Measurements from ENCODE around the gene UBE2D1. TPM values are rescaled to one million over a fixed set of nuclear protein-coding genes. Genes with fewer than 3 reads are reported as not detected.

UBE2D1 gene
- total and polyA plus RNA-seq, 2 of the 8 experiments (the other 6 are each of a cell fraction or from before 2014, with no cell fraction given) = 21.2 to 33.5 TPM

DNA sequence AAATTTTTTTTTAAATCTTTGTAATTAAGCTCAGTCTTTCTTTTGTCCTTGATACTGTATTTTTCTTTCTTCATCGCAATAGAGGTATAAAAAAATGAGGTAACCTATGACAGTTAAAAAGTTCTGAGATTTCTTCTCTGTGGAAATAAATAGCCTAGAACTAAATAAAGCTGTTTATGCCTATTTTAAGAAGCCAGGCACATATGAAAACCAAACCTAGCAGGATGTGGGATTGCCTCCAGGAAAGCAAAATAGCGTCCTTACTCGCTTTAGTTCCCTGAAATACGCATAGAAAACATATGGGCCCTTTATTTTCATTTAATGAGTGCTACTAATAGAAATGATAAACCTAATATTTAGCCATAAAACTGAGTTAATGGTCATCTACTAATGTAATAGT, 6.6 kb downstream of the UBE2D1 start:
- Histone ChIP-seq H2BK15ac (ENCODE audit: low read length) (no peak overlapping the region), H2BK5ac (ENCODE audit: low read depth, low read length) (no peak overlapping the region), H4K8ac (ENCODE audit: extremely low read depth, insufficient read depth, low read length) (no peak overlapping the region), H4K20me1 (replicated peaks in 1 of 2; ENCODE audit: control insufficient read depth in 1 of 2, insufficient read depth in 2 of 2, low read length in 2 of 2) (peaks cover 1 to 4% of the 10 kb centered on the region in 2 experiments), H2BK120ac (replicated peaks; ENCODE audit: low read depth, low read length) (no peak overlapping the region), H3K4me2 (ENCODE audit: insufficient read depth in 1 of 2, low read depth in 2 of 2, low read length in 2 of 2) (no peak overlapping the region), H3K56ac (replicated peaks; ENCODE audit: insufficient read length, low read depth, low read length) (no peak overlapping the region), H2BK20ac (ENCODE audit: low read length) (no peak overlapping the region), H3K14ac (ENCODE audit: insufficient read length) (no peak overlapping the region), H4K5ac (ENCODE audit: insufficient read length, low read depth, low read length) (no peak overlapping the region), H3K36me3 (ENCODE audit: control insufficient read depth in 2 of 4, insufficient read depth in 4 of 4, low read length in 3 of 4) (no peaks in the 10 kb centered on the region), H3K18ac (ENCODE audit: extremely low read depth, low read length) (no peak overlapping the region), H3K23me2 (ENCODE audit: low read depth, low read length) (no peaks in the 10 kb centered on the region), H3K4me3 (ENCODE audit: extremely low read depth in 1 of 4, insufficient read depth in 2 of 4, low read depth in 3 of 4, low read length in 4 of 4) (no peak overlapping the region), H3K4me1 (replicated peaks in 1 of 4; ENCODE audit: control insufficient read depth in 3 of 4, insufficient read depth in 4 of 4, low read length in 3 of 4) (no peaks in the 10 kb centered on the region; a peak in 1 of 7 replicates), H2BK12ac (ENCODE audit: low read depth, low read length) (no peak overlapping the region), H3K4ac (replicated peaks; ENCODE audit: insufficient read length, low read depth, low read length) (no peak overlapping the region), H3K23ac (ENCODE audit: insufficient read length) (no peak overlapping the region), H2AFZ (ENCODE audit: low read length) (no peak overlapping the region), H3K27ac (ENCODE audit: low read depth, low read length) (no peak overlapping the region), H3K79me1 (ENCODE audit: low read depth, low read length) (no peaks in the 10 kb centered on the region), H3K9me3 (ENCODE audit: insufficient read depth in 2 of 2, low read depth in 1 of 2, low read length in 1 of 2) (no peaks in the 10 kb centered on the region), H3K27me3 (replicated peaks in 1 of 4; ENCODE audit: control insufficient read depth in 3 of 4, extremely low read depth in 1 of 4, insufficient read depth in 3 of 4, low read length in 3 of 4) (no peaks in the 10 kb centered on the region), H2AK5ac (ENCODE audit: low read depth, low read length) (no peak overlapping the region), H4K91ac (replicated peaks; ENCODE audit: insufficient read length, low read length) (no peak overlapping the region), H3K79me2 (ENCODE audit: control insufficient read depth in 1 of 2, insufficient read depth in 2 of 2, low read length in 2 of 2) (peaks cover 0 to 73% of the 10 kb centered on the region in 2 experiments; a peak in 2 of 4 replicates), H3K9ac (replicated peaks in 1 of 4; ENCODE audit: extremely low read depth in 1 of 4, low read depth in 3 of 4, low read length in 3 of 4) (no peak overlapping the region)
- DNase-seq (ENCODE audit: low read depth in 1 of 2, low spot score in 2 of 2) = no peak
- ChIA-PET CTCF (ENCODE audit: partially characterized antibody) (interaction anchor here (1.1 to 2.8 kb wide), 2 partner anchors 30 to 42 kb away, joined by 3 to 12 read pairs; no protein-coding TSS in a partner anchor), POLR2A (ENCODE audit: partially characterized antibody) (no interaction called here)
- FAIRE-seq = no peak
- 86% methylated on average over 4 of the region's 4 CpGs; no CpG with 5 or more reads in 1 of the 2 experiments for WGBS, 2 experiments (ENCODE audit: extremely low coverage in 1 of 2, insufficient coverage in 1 of 2, insufficient read length in 1 of 2, insufficient replicate concordance in 2 of 2, low coverage in 1 of 2, low lambda C conversion rate in 2 of 2, missing lambda C conversion rate in 1 of 2)
- TF ChIP-seq HDAC6 (IDR thresholded peaks at IDR 0.05; ENCODE audit: low read depth, low read length) = no peak
- TF ChIP-seq, protein P1, sequence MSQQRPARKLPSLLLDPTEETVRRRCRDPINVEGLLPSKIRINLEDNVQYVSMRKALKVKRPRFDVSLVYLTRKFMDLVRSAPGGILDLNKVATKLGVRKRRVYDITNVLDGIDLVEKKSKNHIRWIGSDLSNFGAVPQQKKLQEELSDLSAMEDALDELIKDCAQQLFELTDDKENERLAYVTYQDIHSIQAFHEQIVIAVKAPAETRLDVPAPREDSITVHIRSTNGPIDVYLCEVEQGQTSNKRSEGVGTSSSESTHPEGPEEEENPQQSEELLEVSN (IDR thresholded peaks at IDR 0.05) = no peak
- TF ChIP-seq TCF12 (IDR thresholded peaks at IDR 0.05; ENCODE audit: low read depth, low read length) = no peak
- no peak for TF ChIP-seq SUZ12 (IDR thresholded peaks at IDR 0.05; ENCODE audit: low read length)
- no peak for TF ChIP-seq SAP30 (IDR thresholded peaks at IDR 0.05; ENCODE audit: insufficient read depth, insufficient replicate concordance, low read length)
- TF ChIP-seq RNF2 (IDR thresholded peaks at IDR 0.05; ENCODE audit: borderline replicate concordance, low read depth, low read length, missing control alignments, poor library complexity, severe bottlenecking) = no peak
- no peak for TF ChIP-seq ASH2L (IDR thresholded peaks at IDR 0.05; ENCODE audit: low read length)
- TF ChIP-seq ZNF274 (IDR thresholded peaks at IDR 0.05; ENCODE audit: borderline replicate concordance, extremely low read depth, low read length) = no peak
- TF ChIP-seq SIN3A (conservative IDR thresholded peaks at IDR 0.05 in 1 of 2, IDR thresholded peaks at IDR 0.05 in 1 of 2; ENCODE audit: low read depth in 1 of 2, low read length in 2 of 2) = no peak
- no peak for TF ChIP-seq RAD21 (IDR thresholded peaks at IDR 0.05 in 1 of 2, conservative IDR thresholded peaks at IDR 0.05 in 1 of 2; ENCODE audit: low read depth in 2 of 2, low read length in 2 of 2)
- TF ChIP-seq SIRT6 (IDR thresholded peaks at IDR 0.05; ENCODE audit: low read length) = no peak
- no peak for TF ChIP-seq KDM1A (IDR thresholded peaks at IDR 0.05; ENCODE audit: borderline replicate concordance, low read length)

Data from H1 (cell line).